CD8-positive, alpha-beta memory T cell (primary cell): ENCODE results near the gene APP. TPM values are rescaled to one million over a fixed set of nuclear protein-coding genes. Genes with fewer than 3 reads are reported as not detected.

Experiments
- CTCF ChIA-PET: fragments of 350-600 bp; sonication (Branson Sonifier 250); formaldehyde crosslinking; loops from one replicate; lab custom pipeline; 2021; ENCODE audit warnings: antibody characterized with exemption; lab: Charles Lee
- POLR2A ChIA-PET: fragments of 350-600 bp; sonication (Branson Sonifier 250); formaldehyde crosslinking; loops from one replicate; lab custom pipeline; 2021; ENCODE audit warnings: antibody characterized with exemption; lab: Charles Lee
- DNase-seq, 5 donors: peaks; one replicate each; pipeline versions ENCODE4 v3.0.0 to v3.0.0-alpha.2; 2020 to 2022; ENCODE audit warnings: mixed read lengths in 1 of 5
- H3K27ac ChIP-seq: one replicate; pipeline ENCODE4 v1.7.0; 2013; ENCODE audit warnings: low read depth, mild to moderate bottlenecking, low read length, moderate library complexity
- H3K27me3 ChIP-seq: 2 replicates; pipeline ENCODE4 v1.7.0; 2013; ENCODE audit warnings: low read length, mild to moderate bottlenecking; ENCODE audit not compliant: insufficient read depth, poor library complexity, severe bottlenecking
- H3K36me3 ChIP-seq: 2 replicates; pipeline ENCODE4 v1.7.0; 2013; ENCODE audit warnings: mild to moderate bottlenecking, low read length, moderate library complexity; ENCODE audit not compliant: insufficient read depth
- H3K4me1 ChIP-seq: 2 replicates; pipeline ENCODE4 v1.7.0; 2013; ENCODE audit warnings: mild to moderate bottlenecking, low read length, moderate library complexity; ENCODE audit not compliant: insufficient read depth
- H3K4me3 ChIP-seq: 2 replicates; pipeline ENCODE4 v1.7.0; 2013; ENCODE audit warnings: mild to moderate bottlenecking, low read length
- H3K9me3 ChIP-seq: 2 replicates; pipeline ENCODE4 v1.7.0; 2013; ENCODE audit warnings: mild to moderate bottlenecking, low read length
- H3K27ac Mint-ChIP-seq, 8 donors: one replicate each; pipeline ENCODE4 v1.8.0; 2020 to 2021; ENCODE audit warnings: mixed read lengths in 8 of 8, mild to moderate bottlenecking in 6 of 8, inconsistent platforms in 3 of 8, moderate library complexity in 3 of 8
- H3K27me3 Mint-ChIP-seq, 2 donors: one replicate each; pipeline ENCODE4 v1.8.0; 2020 to 2021; ENCODE audit warnings: mixed read lengths in 2 of 2, mild to moderate bottlenecking in 1 of 2, moderate library complexity in 1 of 2
- H3K36me3 Mint-ChIP-seq, 3 donors: one replicate each; pipeline ENCODE4 v1.8.0; 2020 to 2021; ENCODE audit warnings: mixed read lengths in 3 of 3, inconsistent platforms in 1 of 3, mild to moderate bottlenecking in 1 of 3
- H3K4me1 Mint-ChIP-seq, 3 donors: one replicate each; pipeline ENCODE4 v1.8.0; 2020 to 2021; ENCODE audit warnings: mixed read lengths in 3 of 3, inconsistent platforms in 1 of 3, mild to moderate bottlenecking in 1 of 3
- H3K4me3 Mint-ChIP-seq, 7 donors: one replicate each; pipeline ENCODE4 v1.8.0; 2020 to 2021; ENCODE audit warnings: mixed read lengths in 7 of 7, mild to moderate bottlenecking in 6 of 7, moderate library complexity in 4 of 7, inconsistent platforms in 2 of 7
- H3K9me3 Mint-ChIP-seq, 5 donors: one replicate each; pipeline ENCODE4 v1.8.0; 2020 to 2022; ENCODE audit warnings: mixed read lengths in 5 of 5, mild to moderate bottlenecking in 3 of 5, moderate library complexity in 2 of 5, inconsistent platforms in 1 of 5
- polyA plus RNA-seq: library from polyadenylated mRNA; unstranded; fragments of 300-500 nt; fragmentation: Illumina TruSeq; gene quantifications from one replicate; pipeline ENCODE4 v1.2.3, GENCODE V29; 2021
- total RNA-seq, 2 experiments: library from RNA; stranded (reverse); gene quantifications; one replicate each; pipeline ENCODE4 v1.2.3, GENCODE V29; 2021

Gene APP
- total and polyA plus RNA-seq, 3 experiments from 2014 or later = 5.3 to 15.3 (median 15.2) TPM

- Mint-ChIP-seq H3K4me3 (no peak overlapping the region), H3K36me3 (peaks cover 5 to 15% (median 5%) of the 10 kb centered on the region in 3 donors), H3K27ac (no peak overlapping the region), H3K27me3 (no peaks in the 10 kb centered on the region), H3K4me1 (no peaks in the 10 kb centered on the region), H3K9me3 (peaks cover 0 to 2% (median 0%) of the 10 kb centered on the region in 5 donors)
- Histone ChIP-seq H3K9me3 (no peaks in the 10 kb centered on the region), H3K4me3 (no peak overlapping the region), H3K27ac (no peak overlapping the region), H3K36me3 (no peaks in the 10 kb centered on the region), H3K4me1 (no peaks in the 10 kb centered on the region), H3K27me3 (no peaks in the 10 kb centered on the region)
- no peak for DNase-seq
- POLR2A ChIA-PET = no interaction called here
- CTCF ChIA-PET = no interaction called here
Measured at GRCh38 chr21:26047279-26047967, 123.1 kb downstream of the APP start.

- no peaks in the 10 kb centered on the region for H3K36me3 ChIP-seq
- ChIA-PET POLR2A (no interaction called here), CTCF (no interaction called here)
- H3K36me3 Mint-ChIP-seq = peaks cover 0 to 12% (median 2%) of the 10 kb centered on the region in 3 donors
- no peak for DNase-seq
- H3K27me3 Mint-ChIP-seq = no peaks in the 10 kb centered on the region
- no peak overlapping the region for H3K4me3 Mint-ChIP-seq
- H3K4me1 Mint-ChIP-seq = no peaks in the 10 kb centered on the region
- no peak overlapping the region for H3K27ac ChIP-seq
- H3K27me3 ChIP-seq = no peaks in the 10 kb centered on the region
- no peak overlapping the region for H3K4me3 ChIP-seq
- peaks cover 0 to 2% (median 0%) of the 10 kb centered on the region in 5 donors for H3K9me3 Mint-ChIP-seq
- H3K27ac Mint-ChIP-seq = no peak overlapping the region
- no peaks in the 10 kb centered on the region for H3K4me1 ChIP-seq
- H3K9me3 ChIP-seq = no peaks in the 10 kb centered on the region
Measured at GRCh38 chr21:26043891-26044290, 126.7 kb downstream of the APP start.

GRCh38 chr21:26042181-26042876 is 128.2 kb downstream of the APP start:
- Mint-ChIP-seq H3K4me3 (no peak overlapping the region), H3K9me3 (peaks cover 0 to 2% (median 0%) of the 10 kb centered on the region in 5 donors), H3K36me3 (peaks cover 0 to 11% (median 2%) of the 10 kb centered on the region in 3 donors), H3K4me1 (no peaks in the 10 kb centered on the region), H3K27ac (no peak overlapping the region), H3K27me3 (no peaks in the 10 kb centered on the region)
- Histone ChIP-seq H3K27me3 (no peaks in the 10 kb centered on the region), H3K4me1 (no peaks in the 10 kb centered on the region), H3K4me3 (no peak overlapping the region), H3K36me3 (no peaks in the 10 kb centered on the region), H3K9me3 (no peaks in the 10 kb centered on the region), H3K27ac (no peak overlapping the region)
- CTCF ChIA-PET = no interaction called here
- POLR2A ChIA-PET = no interaction called here
- DNase-seq = no peak

GRCh38 chr21:26041431-26042180 is 129.0 kb downstream of the APP start:
- H3K36me3 ChIP-seq = no peaks in the 10 kb centered on the region
- H3K27me3 Mint-ChIP-seq = no peaks in the 10 kb centered on the region
- no peak overlapping the region for H3K4me3 Mint-ChIP-seq
- ChIA-PET POLR2A (no interaction called here), CTCF (no interaction called here)
- H3K4me3 ChIP-seq = no peak overlapping the region
- no peak overlapping the region for H3K27ac Mint-ChIP-seq
- H3K4me1 Mint-ChIP-seq = no peaks in the 10 kb centered on the region
- no peaks in the 10 kb centered on the region for H3K27me3 ChIP-seq
- H3K27ac ChIP-seq = no peak overlapping the region
- peaks cover 0 to 2% (median 0%) of the 10 kb centered on the region in 5 donors for H3K9me3 Mint-ChIP-seq
- no peak for DNase-seq
- no peaks in the 10 kb centered on the region for H3K4me1 ChIP-seq
- peaks cover 0 to 10% (median 2%) of the 10 kb centered on the region in 3 donors for H3K36me3 Mint-ChIP-seq
- no peaks in the 10 kb centered on the region for H3K9me3 ChIP-seq

GRCh38 chr21:26036916-26037315 is 133.7 kb downstream of the APP start:
- Mint-ChIP-seq H3K4me3 (no peak overlapping the region), H3K36me3 (peaks cover 0 to 2% (median 0%) of the 10 kb centered on the region in 3 donors), H3K27ac (no peak overlapping the region), H3K9me3 (peaks cover 0 to 1% (median 0%) of the 10 kb centered on the region in 5 donors), H3K4me1 (no peaks in the 10 kb centered on the region), H3K27me3 (no peaks in the 10 kb centered on the region)
- Histone ChIP-seq H3K27me3 (no peaks in the 10 kb centered on the region), H3K27ac (no peak overlapping the region), H3K36me3 (no peaks in the 10 kb centered on the region), H3K4me1 (no peaks in the 10 kb centered on the region), H3K4me3 (no peak overlapping the region), H3K9me3 (no peaks in the 10 kb centered on the region)
- ChIA-PET CTCF (no interaction called here), POLR2A (no interaction called here)
- DNase-seq = no peak

GRCh38 chr21:26032263-26032662 is 138.3 kb downstream of the APP start:
- DNase-seq = no peak
- ChIA-PET CTCF (interaction anchor here (1.6 kb wide), 1 partner anchor 9 kb away, joined by 3 read pairs; no protein-coding TSS in a partner anchor), POLR2A (no interaction called here)
- H3K4me1 Mint-ChIP-seq = no peaks in the 10 kb centered on the region
- H3K4me3 Mint-ChIP-seq = no peak overlapping the region
- Histone ChIP-seq H3K36me3 (no peaks in the 10 kb centered on the region), H3K27me3 (no peaks in the 10 kb centered on the region), H3K27ac (no peak overlapping the region), H3K4me1 (no peaks in the 10 kb centered on the region), H3K9me3 (no peaks in the 10 kb centered on the region), H3K4me3 (no peak overlapping the region)
- no peaks in the 10 kb centered on the region for H3K27me3 Mint-ChIP-seq
- H3K9me3 Mint-ChIP-seq = peaks cover 0 to 1% (median 0%) of the 10 kb centered on the region in 5 donors
- peaks cover 0 to 4% (median 0%) of the 10 kb centered on the region in 3 donors for H3K36me3 Mint-ChIP-seq
- H3K27ac Mint-ChIP-seq = no peak overlapping the region

- no peaks in the 10 kb centered on the region for H3K4me1 ChIP-seq
- no peaks in the 10 kb centered on the region for H3K27me3 Mint-ChIP-seq
- H3K27ac ChIP-seq = no peak overlapping the region
- POLR2A ChIA-PET = no interaction called here
- CTCF ChIA-PET = no interaction called here
- DNase-seq = no peak
- H3K4me3 ChIP-seq = no peak overlapping the region
- no peaks in the 10 kb centered on the region for H3K4me1 Mint-ChIP-seq
- H3K36me3 ChIP-seq = no peaks in the 10 kb centered on the region
- H3K27me3 ChIP-seq = no peaks in the 10 kb centered on the region
- H3K9me3 ChIP-seq = no peaks in the 10 kb centered on the region
- H3K4me3 Mint-ChIP-seq = no peak overlapping the region
- peaks cover 0 to 2% (median 0%) of the 10 kb centered on the region in 3 donors for H3K36me3 Mint-ChIP-seq
- H3K9me3 Mint-ChIP-seq = peaks cover 0 to 3% (median 0%) of the 10 kb centered on the region in 5 donors
- H3K27ac Mint-ChIP-seq = no peak overlapping the region
Measured at GRCh38 chr21:26028183-26028582, 142.4 kb downstream of the APP start.

- no peak overlapping the region for H3K4me3 ChIP-seq
- no peaks in the 10 kb centered on the region for H3K9me3 ChIP-seq
- DNase-seq = no peak
- ChIA-PET POLR2A (no interaction called here), CTCF (no interaction called here)
- no peaks in the 10 kb centered on the region for H3K27me3 Mint-ChIP-seq
- no peaks in the 10 kb centered on the region for H3K27me3 ChIP-seq
- no peaks in the 10 kb centered on the region for H3K36me3 ChIP-seq
- no peaks in the 10 kb centered on the region for H3K4me1 ChIP-seq
- no peaks in the 10 kb centered on the region for H3K4me1 Mint-ChIP-seq
- no peak overlapping the region for H3K4me3 Mint-ChIP-seq
- no peak overlapping the region for H3K27ac Mint-ChIP-seq
- peaks cover 0 to 3% (median 0%) of the 10 kb centered on the region in 5 donors for H3K9me3 Mint-ChIP-seq
- H3K36me3 Mint-ChIP-seq = peaks cover 0 to 2% (median 0%) of the 10 kb centered on the region in 3 donors
- no peak overlapping the region for H3K27ac ChIP-seq
Measured at GRCh38 chr21:26027696-26028095, 142.9 kb downstream of the APP start.
